ENCODE measurements around the gene OR1D5. TPM values are rescaled to one million over a fixed set of nuclear protein-coding genes. Genes with fewer than 3 reads are reported as not detected.

OR1D5 gene
- total and polyA plus RNA-seq, 10 of the 15 experiments (the other 5 are each of a cell fraction or from before 2014, with no cell fraction given): not detected

DNA sequence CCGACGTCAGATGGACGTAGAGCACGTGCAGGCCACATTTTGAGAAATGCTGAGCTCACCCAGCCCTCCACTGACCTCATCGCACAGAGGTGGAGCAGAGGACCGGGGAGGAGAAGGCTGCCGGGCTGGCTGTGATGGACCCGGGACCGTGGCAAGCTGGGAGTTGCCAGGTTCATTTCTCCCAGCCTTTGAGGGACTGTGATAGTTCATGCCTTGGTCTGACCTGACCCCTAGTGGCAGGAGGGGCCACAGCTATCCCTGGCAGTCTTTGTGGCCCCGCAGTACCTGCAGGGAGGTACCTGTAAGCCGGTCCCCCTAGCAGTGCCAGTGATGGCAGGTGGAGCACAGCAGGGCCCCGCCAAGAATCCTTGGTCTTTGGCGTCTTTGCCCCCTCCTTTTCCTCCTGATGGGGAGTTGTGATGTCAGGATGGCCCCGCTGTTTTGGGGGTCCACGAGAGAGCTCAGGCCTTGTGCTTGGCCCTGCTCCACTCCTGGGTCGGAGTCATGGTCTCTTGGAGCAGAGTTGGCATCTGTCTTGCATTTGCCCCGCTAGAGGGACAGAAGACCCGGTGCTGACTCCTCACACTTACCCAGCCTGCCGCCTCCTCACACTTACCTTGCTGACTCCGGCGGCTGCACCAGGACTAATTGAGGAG, 50.4 kb downstream of the OR1D5 start (continued):
- TF ChIP-seq EP300 (IDR thresholded peaks at IDR 0.05; ENCODE audit: borderline replicate concordance in 1 of 2, control insufficient read depth in 1 of 2, low read depth in 2 of 2, low read length in 2 of 2) (no peak), ZNF217 (IDR thresholded peaks at IDR 0.05) (no peak), ELK1 (IDR thresholded peaks at IDR 0.05; ENCODE audit: low read depth, low read length) (no peak), SMAD5 (IDR thresholded peaks at IDR 0.05; ENCODE audit: low read depth) (no peak), BRCA1 (IDR thresholded peaks at IDR 0.05; ENCODE audit: low read depth, low read length) (no peak)
- TF ChIP-seq, protein P1, sequence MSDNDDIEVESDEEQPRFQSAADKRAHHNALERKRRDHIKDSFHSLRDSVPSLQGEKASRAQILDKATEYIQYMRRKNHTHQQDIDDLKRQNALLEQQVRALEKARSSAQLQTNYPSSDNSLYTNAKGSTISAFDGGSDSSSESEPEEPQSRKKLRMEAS (IDR thresholded peaks at IDR 0.05; ENCODE audit: low read depth, low read length): no peak

Other genes with a start within 250 kb of the OR1D5 start
- not detected in 2 replicates for gene OR1D2, start 40.8 kb upstream of the OR1D5 start, total RNA-seq (2014; rRNA removed)
- not detected in 2 replicates for gene OR1D2, start 40.8 kb upstream of the OR1D5 start, total RNA-seq (2014; rRNA removed; fragmentation: Illumina TruSeq; extraction: Trizol)
- not detected in 2 replicates for gene OR1D2, start 40.8 kb upstream of the OR1D5 start, total RNA-seq (2021)
- not detected in 2 replicates for gene OR1D2, start 40.8 kb upstream of the OR1D5 start, polyA plus RNA-seq (2011; rRNA removed)
- gene OR1D2, start 40.8 kb upstream of the OR1D5 start, polyA plus RNA-seq (2014; fragmentation: Illumina TruSeq; extraction: Trizol): not detected in 2 replicates
- gene OR1D2, start 40.8 kb upstream of the OR1D5 start, polyA plus RNA-seq (2014; fragmentation: Nextera tagmentation; extraction: Ambion mirVana): not detected
- not detected in 2 replicates for gene OR1D2, start 40.8 kb upstream of the OR1D5 start, polyA plus RNA-seq (2014; rRNA removed)
- gene OR1D2, start 40.8 kb upstream of the OR1D5 start, polyA plus RNA-seq (2016; fragmentation: Nextera tagmentation; extraction: Ambion mirVana): not detected
- gene OR1G1, start 63.9 kb upstream of the OR1D5 start, total RNA-seq (2014; rRNA removed): not detected in 2 replicates
- not detected in 2 replicates for gene OR1G1, start 63.9 kb upstream of the OR1D5 start, total RNA-seq (2014; rRNA removed; fragmentation: Illumina TruSeq; extraction: Trizol)
- gene OR1G1, start 63.9 kb upstream of the OR1D5 start, total RNA-seq (2021): not detected in 2 replicates
- gene OR1G1, start 63.9 kb upstream of the OR1D5 start, polyA plus RNA-seq (2011; rRNA removed): not detected in 2 replicates
- gene OR1G1, start 63.9 kb upstream of the OR1D5 start, polyA plus RNA-seq (2014; fragmentation: Illumina TruSeq; extraction: Trizol): not detected in 2 replicates
- gene OR1G1, start 63.9 kb upstream of the OR1D5 start, polyA plus RNA-seq (2014; fragmentation: Nextera tagmentation; extraction: Ambion mirVana): not detected
- gene OR1G1, start 63.9 kb upstream of the OR1D5 start, polyA plus RNA-seq (2014; rRNA removed): not detected in 2 replicates
- not detected for gene OR1G1, start 63.9 kb upstream of the OR1D5 start, polyA plus RNA-seq (2016; fragmentation: Nextera tagmentation; extraction: Ambion mirVana)
- gene OR1A2, start 133.9 kb upstream of the OR1D5 start, total RNA-seq (2014; rRNA removed): not detected in 2 replicates
- gene OR1A2, start 133.9 kb upstream of the OR1D5 start, total RNA-seq (2014; rRNA removed; fragmentation: Illumina TruSeq; extraction: Trizol): not detected in 2 replicates
- not detected in 2 replicates for gene OR1A2, start 133.9 kb upstream of the OR1D5 start, total RNA-seq (2021)
- not detected in 2 replicates for gene OR1A2, start 133.9 kb upstream of the OR1D5 start, polyA plus RNA-seq (2011; rRNA removed)
- gene OR1A2, start 133.9 kb upstream of the OR1D5 start, polyA plus RNA-seq (2014; fragmentation: Illumina TruSeq; extraction: Trizol): not detected in 2 replicates
- gene OR1A2, start 133.9 kb upstream of the OR1D5 start, polyA plus RNA-seq (2014; fragmentation: Nextera tagmentation; extraction: Ambion mirVana): not detected
- gene OR1A2, start 133.9 kb upstream of the OR1D5 start, polyA plus RNA-seq (2014; rRNA removed): not detected in 2 replicates
- not detected for gene OR1A2, start 133.9 kb upstream of the OR1D5 start, polyA plus RNA-seq (2016; fragmentation: Nextera tagmentation; extraction: Ambion mirVana)
- gene OR1A1, start 144.1 kb upstream of the OR1D5 start, total RNA-seq (2014; rRNA removed): not detected in 2 replicates
- not detected in 2 replicates for gene OR1A1, start 144.1 kb upstream of the OR1D5 start, total RNA-seq (2014; rRNA removed; fragmentation: Illumina TruSeq; extraction: Trizol)
- gene OR1A1, start 144.1 kb upstream of the OR1D5 start, total RNA-seq (2021): not detected in 2 replicates
- not detected in 2 replicates for gene OR1A1, start 144.1 kb upstream of the OR1D5 start, polyA plus RNA-seq (2011; rRNA removed)
- not detected in 2 replicates for gene OR1A1, start 144.1 kb upstream of the OR1D5 start, polyA plus RNA-seq (2014; fragmentation: Illumina TruSeq; extraction: Trizol)
- gene OR1A1, start 144.1 kb upstream of the OR1D5 start, polyA plus RNA-seq (2014; fragmentation: Nextera tagmentation; extraction: Ambion mirVana): not detected
- gene OR1A1, start 144.1 kb upstream of the OR1D5 start, polyA plus RNA-seq (2014; rRNA removed): not detected in 2 replicates
- not detected for gene OR1A1, start 144.1 kb upstream of the OR1D5 start, polyA plus RNA-seq (2016; fragmentation: Nextera tagmentation; extraction: Ambion mirVana)
- gene OR3A1, start 234.8 kb upstream of the OR1D5 start, total RNA-seq (2014; rRNA removed): not detected in 2 replicates
- not detected in 2 replicates for gene OR3A1, start 234.8 kb upstream of the OR1D5 start, total RNA-seq (2014; rRNA removed; fragmentation: Illumina TruSeq; extraction: Trizol)
- not detected in 2 replicates for gene OR3A1, start 234.8 kb upstream of the OR1D5 start, total RNA-seq (2021)
- not detected in 2 replicates for gene OR3A1, start 234.8 kb upstream of the OR1D5 start, polyA plus RNA-seq (2011; rRNA removed)
- gene OR3A1, start 234.8 kb upstream of the OR1D5 start, polyA plus RNA-seq (2014; fragmentation: Illumina TruSeq; extraction: Trizol): not detected in 2 replicates
- not detected for gene OR3A1, start 234.8 kb upstream of the OR1D5 start, polyA plus RNA-seq (2014; fragmentation: Nextera tagmentation; extraction: Ambion mirVana)
- not detected in 2 replicates for gene OR3A1, start 234.8 kb upstream of the OR1D5 start, polyA plus RNA-seq (2014; rRNA removed)
- not detected for gene OR3A1, start 234.8 kb upstream of the OR1D5 start, polyA plus RNA-seq (2016; fragmentation: Nextera tagmentation; extraction: Ambion mirVana)

Data from GM12878 (cell line).